SK-MEL-5 (cell line): Measurements from ENCODE around the gene PLEKHH2. TPM values are rescaled to one million over a fixed set of nuclear protein-coding genes. Genes with fewer than 3 reads are reported as not detected.
"Not testable (repeated sequence)": the region's sequence is repeated elsewhere in the genome, so short reads cannot be mapped to it uniquely, and the experiment has no call there.

ENCODE experiments used
- DNase-seq: peaks from one replicate; pipeline ENCODE4 v3.0.0-alpha.2; 2016; ENCODE audit warnings: low read depth, low spot score
- in situ Hi-C: cut with HindIII; loops from 2 replicates; pipeline ENCODE4 v1.10.0; 2016; ENCODE audit warnings: low sequenced_read_pairs, high pct_unique_total_duplicates, low pct_unique_long_range_greater_than_20kb
- total RNA-seq: library from RNA; depleted of rRNA; stranded (reverse); fragments of >200 nt; shearing (Covaris generic); gene quantifications from 2 replicates; pipeline ENCODE4 v1.2.3, GENCODE V29; 2014

The PLEKHH2 gene
- total RNA-seq, 1 experiment from 2014 or later = 17.6 TPM

DNA sequence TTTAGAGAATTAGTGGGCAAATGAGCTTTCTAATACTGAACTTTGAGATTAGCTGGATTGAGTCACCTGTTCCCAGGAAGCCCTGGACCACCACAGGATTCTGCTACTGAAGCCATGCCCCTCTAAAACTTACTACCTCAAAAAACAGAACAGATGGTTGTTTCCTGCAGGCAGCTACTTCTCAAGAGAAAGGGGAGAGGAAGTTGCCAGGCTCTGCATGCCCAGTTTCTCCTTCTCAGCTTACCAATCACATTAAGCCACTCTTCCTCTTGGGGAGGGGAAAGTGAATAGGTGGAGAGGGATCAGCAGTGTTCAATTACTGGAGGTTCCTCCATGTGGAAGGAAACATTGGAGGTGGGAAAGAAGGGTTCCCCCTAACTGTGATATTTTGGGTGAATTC is 64.1 kb downstream of the PLEKHH2 start:
- in situ Hi-C loops = no loop called here
- no peak for DNase-seq

DNA sequence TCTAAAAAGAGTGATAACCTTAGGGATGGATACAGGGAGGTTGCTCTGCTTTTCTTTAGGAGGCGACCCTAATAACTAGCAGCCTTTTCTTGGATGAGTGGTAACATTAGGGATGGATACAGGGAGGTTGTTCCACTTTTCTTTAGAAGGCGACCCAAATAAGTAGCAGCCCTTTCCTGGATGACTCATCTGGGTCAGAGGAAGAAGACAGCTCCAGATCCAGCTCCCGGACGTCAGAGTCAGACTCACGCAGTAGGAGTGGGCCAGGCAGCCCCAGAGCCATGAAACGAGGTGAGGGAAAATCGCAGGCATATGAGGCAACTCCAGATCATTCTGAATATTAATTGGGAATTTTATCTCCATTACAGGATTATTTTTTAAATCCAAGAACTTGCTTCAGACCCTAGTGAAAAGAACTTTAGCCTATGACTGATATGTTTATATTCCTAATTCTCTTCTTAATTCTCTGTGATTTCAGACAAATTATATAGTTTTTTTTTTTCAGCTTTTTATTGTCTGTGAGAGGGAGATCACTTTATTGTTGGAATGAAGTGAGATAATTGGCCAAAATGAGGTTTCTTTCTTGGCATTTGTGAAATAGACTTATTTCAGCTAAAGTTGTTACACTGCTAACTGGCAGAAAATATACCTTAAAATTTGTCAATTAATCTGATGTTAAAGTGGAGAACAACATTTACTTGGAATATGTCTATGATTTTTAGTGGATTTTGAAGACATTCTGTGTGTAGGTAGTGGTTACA is 70.4 kb downstream of the PLEKHH2 start:
- in situ Hi-C loops = no loop called here
- DNase-seq = peak; percentile 18

DNA sequence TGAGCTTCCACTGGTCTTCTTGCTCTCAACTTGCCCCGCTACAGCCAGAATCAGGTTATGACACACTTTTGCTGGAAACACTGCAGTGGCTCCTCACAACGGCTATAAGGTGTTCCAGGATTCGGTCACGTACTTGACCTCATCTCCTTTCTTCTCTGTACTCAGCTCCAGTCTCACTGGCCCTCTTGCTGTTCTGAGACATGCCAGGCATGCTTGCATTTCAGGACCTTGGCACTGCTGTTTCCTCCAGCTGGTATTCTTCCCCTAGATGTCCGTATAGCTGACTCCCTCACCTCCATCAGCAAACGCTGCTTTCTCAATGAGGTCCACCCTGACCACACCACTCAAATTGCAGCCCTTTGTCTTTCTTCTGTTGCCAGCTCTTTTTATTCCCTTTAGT is 71.1 kb downstream of the PLEKHH2 start:
- in situ Hi-C loops = no loop called here
- no peak for DNase-seq

DNA sequence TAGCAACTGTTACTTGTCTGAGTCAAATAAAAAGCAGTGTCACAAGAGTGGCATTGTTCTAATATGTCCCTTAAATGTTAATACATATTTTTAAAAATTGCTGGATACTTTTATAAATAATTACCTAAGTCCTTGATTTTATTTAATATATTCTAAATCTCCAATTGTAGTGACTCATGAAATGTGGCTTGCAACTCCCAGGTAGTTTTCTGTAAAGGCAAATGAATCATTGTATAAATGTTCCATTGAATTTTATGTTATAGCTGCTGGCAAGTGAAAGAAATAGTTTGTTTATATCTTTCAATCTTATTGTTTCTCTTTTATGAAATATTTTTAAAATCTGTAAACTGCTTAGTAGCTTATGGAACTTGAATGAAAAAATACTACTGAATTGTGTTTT is 71.8 kb downstream of the PLEKHH2 start:
- in situ Hi-C loops = no loop called here

DNA sequence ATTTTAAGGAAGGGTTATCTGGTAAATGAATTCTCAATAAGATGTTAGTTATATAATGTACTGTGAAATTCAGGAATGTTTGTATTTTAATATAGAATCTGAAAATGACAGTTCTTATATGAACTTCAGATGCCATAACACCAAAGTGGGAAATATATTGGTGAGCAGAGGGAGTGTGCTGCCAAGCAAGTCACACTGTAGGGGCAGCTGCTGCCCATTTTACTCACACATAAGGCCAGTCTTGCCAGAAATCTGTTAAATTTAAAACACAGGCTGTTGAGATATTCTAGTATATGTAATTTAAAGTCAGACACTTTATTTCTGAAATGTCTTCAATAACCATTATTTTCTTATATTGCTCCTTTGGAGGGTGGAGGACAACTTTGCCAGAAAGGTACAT is 73.8 kb downstream of the PLEKHH2 start:
- in situ Hi-C loops = no loop called here
- DNase-seq = no peak

More for the DNA sequence above, 71.8 kb downstream of the PLEKHH2 start:
- no peak for DNase-seq

DNA sequence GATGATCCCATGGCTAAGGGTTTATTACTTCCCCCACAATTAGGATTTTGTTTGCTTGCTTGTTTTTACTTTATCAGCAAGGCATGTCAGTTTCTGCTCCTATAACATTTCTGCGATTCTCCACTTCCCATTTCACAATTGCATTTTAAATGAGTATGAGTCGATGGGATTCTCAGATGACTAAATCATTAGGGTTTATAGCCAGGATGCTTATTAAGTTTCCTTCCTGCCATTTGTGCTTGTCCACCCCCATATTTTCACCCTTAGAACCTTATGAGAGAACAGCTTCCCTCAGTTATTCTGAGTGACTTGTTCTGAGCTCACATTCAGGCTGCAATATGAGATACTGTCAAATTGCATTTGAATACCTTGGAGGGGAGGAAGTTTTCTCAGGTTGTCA is 77.1 kb downstream of the PLEKHH2 start:
- in situ Hi-C loops = no loop called here
- no peak for DNase-seq

DNA sequence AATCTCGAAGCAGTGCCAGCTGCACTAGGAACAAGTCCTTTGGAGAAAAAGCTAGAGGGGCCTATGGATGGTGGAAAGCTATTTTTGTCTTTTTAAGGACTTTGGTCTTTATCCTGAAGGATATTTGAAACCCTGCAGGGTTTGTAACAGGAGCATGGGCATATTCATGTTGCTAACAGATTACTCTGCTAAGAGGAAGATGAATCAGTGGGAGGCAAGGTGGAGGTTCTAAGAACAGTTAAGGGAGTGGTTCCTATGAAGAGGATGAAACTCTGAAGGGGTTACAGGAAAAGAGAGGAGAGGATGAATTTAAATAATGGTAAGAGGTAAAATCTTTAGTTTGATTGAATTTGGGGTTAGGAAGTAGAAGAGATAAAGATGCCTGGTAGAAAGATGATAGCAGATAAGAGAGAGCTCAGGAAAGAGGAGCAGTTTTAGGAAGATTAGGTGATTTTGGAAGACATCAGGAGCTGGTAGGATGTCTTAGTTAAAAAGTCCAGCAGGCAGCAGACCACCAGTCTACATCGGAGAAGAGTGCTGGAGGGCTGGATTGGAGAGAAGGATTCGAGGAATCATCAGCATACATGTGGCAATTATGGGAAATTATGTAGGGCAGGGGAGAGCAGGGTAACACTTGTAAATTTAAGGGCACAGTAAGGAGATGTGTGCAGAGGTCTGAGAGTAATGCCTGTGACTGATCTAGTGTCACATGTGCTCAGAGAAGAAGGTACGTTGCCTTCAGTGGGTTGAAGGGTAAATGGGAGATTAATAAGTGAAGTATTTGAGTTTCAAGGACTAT is 78.4 kb downstream of the PLEKHH2 start:
- no peak for DNase-seq
- in situ Hi-C loops = no loop called here

DNA sequence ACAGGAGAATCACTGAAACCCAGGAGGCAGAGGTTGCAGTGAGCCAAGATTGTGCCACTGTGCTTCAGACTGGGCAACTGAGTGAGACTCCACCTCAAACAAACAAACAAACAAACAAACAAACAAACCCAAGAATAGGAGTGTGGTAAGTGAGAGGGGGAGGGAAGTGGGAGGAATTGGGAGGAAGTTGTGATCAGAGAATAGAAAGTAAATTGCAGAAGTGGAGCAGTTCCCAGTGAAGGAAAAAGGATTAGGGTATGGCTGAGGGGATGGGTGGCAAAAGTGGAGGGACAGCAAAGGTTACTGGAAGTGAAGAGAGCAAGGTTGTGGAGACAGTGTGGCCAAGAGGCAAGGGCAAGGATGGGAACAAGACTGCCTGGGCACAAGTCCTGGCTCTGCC is 80.3 kb downstream of the PLEKHH2 start:
- DNase-seq = no peak
- in situ Hi-C loops = no loop called here

DNA sequence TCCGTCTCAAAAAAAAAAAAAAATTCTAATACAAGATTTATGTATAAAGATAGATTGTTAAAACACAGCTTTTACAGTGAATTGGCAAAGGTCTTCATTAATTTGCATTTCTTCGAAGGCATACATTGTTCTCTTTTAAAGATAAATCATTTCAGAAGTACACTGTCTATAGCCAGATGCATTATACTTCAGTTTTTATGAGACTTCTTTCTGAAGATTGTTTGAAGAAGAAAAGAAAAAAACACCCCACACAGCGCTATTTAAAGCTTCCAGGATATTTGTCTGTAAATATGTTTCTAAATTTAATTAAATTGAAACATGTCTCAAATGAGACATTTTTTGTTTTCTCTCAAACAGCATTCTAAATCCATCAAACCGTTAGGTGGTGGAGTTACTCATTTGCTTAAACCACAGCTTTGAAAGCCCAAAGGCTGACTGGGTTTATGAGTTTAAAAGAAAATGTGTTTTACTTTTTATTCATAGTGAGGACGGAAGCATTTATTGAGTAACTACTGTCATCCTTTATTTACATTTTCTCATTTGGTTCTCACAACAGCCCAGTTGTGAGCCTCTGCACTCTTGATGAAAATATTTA is 81.6 kb downstream of the PLEKHH2 start:
- in situ Hi-C loops = no loop called here
- DNase-seq = no peak

DNA sequence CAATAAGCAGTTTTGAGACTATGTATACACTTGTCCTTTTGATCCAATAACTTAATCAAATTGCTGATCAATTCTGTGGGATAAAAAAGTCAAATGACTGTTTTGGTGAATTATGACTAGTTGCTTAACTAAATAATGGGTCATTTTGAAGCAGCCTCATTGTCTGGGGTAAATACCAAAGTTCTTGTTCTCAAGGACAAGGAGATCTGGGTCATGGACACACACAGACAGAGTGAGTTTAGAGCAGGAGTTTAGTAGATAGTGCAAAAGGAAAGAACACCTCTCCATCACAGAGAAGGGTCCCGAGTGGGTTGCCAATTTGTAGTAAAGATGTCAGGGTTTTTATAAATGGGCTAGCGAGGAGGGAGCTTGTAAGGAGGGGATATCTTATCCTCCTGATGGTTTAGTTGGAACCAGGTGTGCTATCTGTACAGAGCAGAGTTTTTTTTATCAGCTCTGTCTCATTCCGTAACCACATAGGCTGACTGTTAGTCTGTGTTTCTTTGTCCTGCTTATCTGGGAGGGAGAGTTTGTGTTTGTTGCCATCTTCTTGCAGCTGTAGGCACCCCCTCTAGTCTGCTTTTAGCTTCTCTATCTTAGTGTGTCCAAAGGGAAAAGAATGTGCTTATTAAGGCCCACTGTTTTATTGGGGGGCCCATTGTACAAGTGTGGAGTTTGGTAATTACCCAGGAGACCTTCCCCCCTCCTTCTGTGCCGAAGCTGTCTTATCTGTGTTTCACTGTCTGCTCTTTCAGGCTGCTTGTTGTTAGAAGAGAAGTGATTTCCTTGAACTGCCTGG is 87.9 kb downstream of the PLEKHH2 start:
- no peak for DNase-seq
- in situ Hi-C loops = no loop called here

DNA sequence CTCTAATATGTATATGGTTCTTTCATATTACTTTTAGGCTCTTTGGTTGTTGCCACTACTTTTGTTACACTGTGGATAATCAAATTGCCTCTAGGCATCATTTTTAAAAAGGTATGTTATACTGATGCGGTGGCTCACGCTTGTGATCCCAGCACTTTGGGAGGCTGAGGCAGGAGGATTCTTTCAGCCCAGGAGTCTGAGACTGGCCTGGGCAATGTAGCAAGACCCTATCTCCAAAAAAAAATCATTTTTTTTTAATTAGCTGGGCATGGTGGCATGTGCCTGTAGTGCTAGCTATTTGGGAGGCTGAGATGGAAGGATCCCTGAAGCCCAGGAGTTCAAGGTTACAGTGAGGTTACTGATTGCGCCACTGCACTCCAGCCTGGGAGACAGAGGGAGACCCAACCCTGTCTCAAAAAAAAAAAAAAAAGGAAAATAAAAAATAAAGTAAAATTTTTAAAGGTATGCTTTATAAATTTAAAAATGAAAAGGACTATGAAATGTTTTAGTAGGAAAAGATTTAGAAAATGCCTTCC is 88.7 kb downstream of the PLEKHH2 start:
- no peak for DNase-seq
- in situ Hi-C loops = no loop called here

DNA sequence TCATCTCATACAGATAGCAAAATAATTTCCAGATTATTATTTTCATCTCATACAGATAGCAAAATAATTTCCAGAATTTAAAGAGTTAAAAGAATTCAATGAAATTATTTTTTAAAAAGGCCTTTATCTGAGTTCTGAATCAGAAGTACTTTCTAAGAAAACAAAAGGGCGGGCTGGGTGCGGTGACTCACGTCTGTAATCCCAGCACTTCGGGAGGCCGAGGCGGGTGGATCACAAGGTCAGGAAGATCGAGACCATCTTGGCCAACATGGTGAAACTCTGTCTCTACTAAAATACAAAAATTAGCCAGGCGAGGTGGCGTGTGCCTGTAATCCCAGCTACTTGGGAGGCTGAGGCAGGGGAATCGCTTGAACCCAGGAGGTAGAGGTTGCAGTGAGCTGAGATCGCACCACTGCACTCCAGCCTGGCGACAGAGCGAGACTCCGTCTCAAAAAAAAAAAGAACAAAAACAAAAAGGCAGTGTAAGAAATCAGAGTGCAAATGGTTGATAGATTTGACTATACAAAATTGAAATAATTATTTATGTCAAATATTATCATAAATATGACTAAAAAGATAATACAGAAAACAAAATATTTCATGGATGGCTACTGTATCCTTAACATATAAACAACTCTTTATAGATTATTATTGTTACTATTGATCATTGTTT is 90.0 kb downstream of the PLEKHH2 start:
- in situ Hi-C loops, DNase-seq: not testable (repeated sequence)

DNA sequence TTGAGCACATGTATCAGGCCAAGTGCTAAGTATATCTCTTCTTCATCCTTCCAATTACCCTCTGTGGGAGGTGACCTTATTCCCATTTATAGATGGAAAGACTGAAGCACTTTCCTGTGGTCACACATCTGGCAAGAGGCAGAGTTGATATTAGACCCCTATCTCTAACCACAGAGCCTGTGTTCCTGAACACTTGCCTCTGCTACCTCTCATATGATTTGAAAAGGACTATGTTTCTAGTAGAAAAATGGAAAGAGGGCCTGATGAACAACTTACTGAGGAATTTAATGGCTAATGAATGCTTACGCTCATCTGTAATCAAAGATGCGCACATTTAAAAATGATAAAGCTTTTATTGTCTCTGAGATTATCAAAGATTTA is 90.6 kb downstream of the PLEKHH2 start:
- no peak for DNase-seq
- in situ Hi-C loops = no loop called here

DNA sequence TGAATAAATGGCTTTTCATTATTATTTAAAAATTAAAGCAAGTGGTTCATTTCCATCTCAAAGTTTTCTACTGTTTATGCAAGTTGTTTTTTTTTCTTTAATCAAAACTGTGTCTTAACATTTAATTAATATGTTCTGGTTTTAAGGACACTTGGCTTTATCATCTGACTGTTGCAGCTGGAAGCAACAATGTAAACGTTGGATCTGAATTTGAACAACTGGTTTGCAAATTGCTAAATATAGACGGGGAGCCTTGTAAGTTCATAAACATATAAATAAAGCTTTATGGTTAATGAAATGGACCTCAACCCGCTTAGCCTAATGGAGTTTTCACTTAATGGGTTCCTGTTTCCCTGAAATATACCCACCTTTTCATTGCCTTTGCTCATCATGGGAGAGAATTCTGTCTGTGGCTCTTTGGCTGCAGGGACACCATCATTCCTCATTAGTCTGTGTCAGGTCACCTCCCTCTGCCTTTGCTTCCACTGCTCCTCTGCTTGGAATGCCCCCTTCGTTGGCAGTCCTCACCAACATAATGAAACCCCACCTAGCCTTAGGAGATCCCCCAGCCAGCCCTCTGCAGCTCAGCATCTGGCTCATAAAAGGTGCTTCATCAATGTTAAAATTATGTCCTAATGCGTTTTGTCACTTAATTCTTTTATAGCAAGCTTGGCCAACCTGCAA is 92.6 kb downstream of the PLEKHH2 start:
- in situ Hi-C loops = no loop called here
- DNase-seq = no peak

DNA sequence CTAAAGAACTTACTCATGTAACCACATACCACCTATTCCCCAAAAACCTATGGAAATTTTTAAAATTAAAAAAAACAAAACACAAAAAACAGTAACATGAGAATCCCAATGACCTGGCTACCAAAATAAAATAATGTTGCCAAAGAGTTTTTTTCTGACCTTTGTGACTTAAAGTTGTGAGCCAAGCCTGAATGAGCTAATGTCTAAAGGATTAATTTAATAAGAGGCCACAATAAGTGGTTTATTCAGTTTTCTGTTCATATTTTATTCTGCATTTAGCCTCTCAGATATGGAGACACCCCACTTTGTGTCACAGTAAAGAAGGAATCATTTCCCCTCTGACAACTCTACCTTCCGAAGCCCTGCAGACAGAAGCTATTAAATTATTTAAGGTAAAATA is 94.2 kb downstream of the PLEKHH2 start:
- DNase-seq = no peak
- in situ Hi-C loops = no loop called here

DNA sequence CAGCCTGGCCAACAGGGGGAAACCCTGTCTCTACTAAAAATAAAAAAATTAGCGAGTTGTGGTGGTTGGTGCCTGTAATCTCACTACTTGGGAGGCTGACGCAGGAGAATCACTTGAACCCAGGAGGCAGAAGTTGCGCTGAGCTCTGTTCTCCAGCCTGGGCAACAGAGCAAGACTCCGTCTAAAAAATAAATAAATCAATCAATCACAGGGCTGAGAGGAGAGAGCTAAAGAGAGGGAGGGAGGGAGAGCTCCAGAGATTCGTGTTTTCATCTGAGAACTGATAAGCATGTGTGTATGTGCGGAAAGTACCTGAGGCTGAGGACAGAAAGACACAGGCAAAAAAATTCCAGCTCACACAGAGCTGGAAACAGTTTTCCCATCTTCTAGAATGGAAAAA is 99.6 kb downstream of the PLEKHH2 start:
- in situ Hi-C loops = no loop called here
- DNase-seq = no peak
